MM.1S (cell line): ENCODE measurements around the gene ETNK2.

Experiments
- CTCF ChIP-seq: fragments of 300-600 bp; sonication (generic); IDR thresholded peaks from 2 replicates; pipeline ENCODE4 v1.5.1; 2016; ENCODE audit warnings: antibody characterized with exemption, low read length, mixed read lengths
- EZH2 ChIP-seq: fragments of 300-600 bp; sonication (generic); optimal IDR thresholded peaks from 2 replicates; pipeline ENCODE3; 2017; ENCODE audit warnings: low read depth, mild to moderate bottlenecking, antibody characterized with exemption, low read length, mixed read lengths
- EZH2phosphoT487 ChIP-seq: fragments of 300-600 bp; sonication (generic); IDR thresholded peaks from 2 replicates; pipeline ENCODE4 v1.6.1; 2018; ENCODE audit warnings: antibody characterized with exemption, low read length

DNA sequence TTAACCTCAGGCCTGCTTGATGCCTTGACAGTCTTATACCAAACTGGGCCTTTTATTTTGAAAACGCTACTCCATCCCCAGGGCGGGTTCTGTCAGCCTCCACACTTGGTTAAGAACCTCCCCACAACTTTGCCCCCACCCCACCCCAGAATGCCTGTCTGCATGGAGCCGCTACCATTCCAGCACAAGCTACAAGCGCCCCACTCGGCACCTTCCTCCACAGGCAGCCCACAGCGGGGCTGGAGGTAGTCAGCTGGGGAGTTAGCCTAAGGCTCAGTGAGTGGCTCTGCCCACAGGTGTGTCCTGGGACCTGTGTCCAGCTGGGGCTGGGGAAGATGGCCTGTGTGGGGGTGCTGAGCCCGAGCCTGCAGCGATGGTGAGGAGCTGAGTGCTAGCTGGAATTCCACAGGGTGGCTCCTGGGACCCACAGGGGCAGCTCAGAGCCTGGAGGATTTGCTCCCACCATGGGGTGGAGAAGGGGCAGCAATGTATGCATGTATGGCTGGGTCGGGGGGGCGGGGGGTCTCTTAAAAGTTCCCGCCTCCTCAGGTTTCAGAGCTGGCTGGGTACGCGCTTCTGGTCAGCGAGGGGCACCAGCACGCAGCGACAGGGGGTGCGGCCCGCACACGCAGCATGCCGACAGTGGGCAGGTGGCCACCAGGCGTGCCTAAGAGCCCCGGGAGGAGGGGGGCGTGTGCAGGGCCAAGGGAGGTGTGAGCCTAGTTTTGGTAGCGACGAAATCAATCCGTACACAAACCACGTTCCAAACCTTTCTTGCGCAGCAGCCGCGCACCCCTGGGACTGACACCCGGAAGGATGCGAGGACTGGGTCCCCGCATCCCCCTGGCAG, 917 bp downstream of the ETNK2 start:
- TF ChIP-seq EZH2phosphoT487 = no peak
- no peak for TF ChIP-seq CTCF
- TF ChIP-seq EZH2 = no peak
